GM12872 (cell line): ENCODE data around the gene FHOD1.

Experiments used
- CTCF ChIP-seq: IDR thresholded peaks from 3 replicates; pipeline ENCODE4 v1.5.1; 2011; ENCODE audit warnings: low read depth, mild to moderate bottlenecking, low read length, moderate library complexity; ENCODE audit not compliant: insufficient read depth

FHOD1 gene

GRCh38 chr16:67259705-67260104, 12.4 kb upstream of the FHOD1 start:
- TF ChIP-seq CTCF: no peak

GRCh38 chr16:67258161-67258835, 11.0 kb upstream of the FHOD1 start:
- TF ChIP-seq CTCF: no peak

- no peak for TF ChIP-seq CTCF
These were observed 10.3 kb upstream of the FHOD1 start for GRCh38 chr16:67257486-67258160.

- no peak for TF ChIP-seq CTCF
These were observed 9.5 kb upstream of the FHOD1 start for GRCh38 chr16:67256701-67257230.

- TF ChIP-seq CTCF: no peak
These were observed 8.4 kb upstream of the FHOD1 start for GRCh38 chr16:67255553-67256221.

GRCh38 chr16:67254801-67255552, 7.7 kb upstream of the FHOD1 start:
- no peak for TF ChIP-seq CTCF
